Endothelial cell of umbilical vein (primary cell): Measurements from ENCODE around the gene FSD1L. TPM values are rescaled to one million over a fixed set of nuclear protein-coding genes. Genes with fewer than 3 reads are reported as not detected.
A peak's percentile ranks its signal among the peaks of the same experiment; 100 is the strongest.

Experiments used
- BruUV-seq: library from RNA; stranded (reverse); fragments of 400-500 nt; replicated peaks from 2 replicates; lab custom pipeline; 2021; lab: Mats Ljungman, UMichigan
- CTCF ChIA-PET: fragments of 300-600, 350-600 bp; sonication (Branson Sonifier 250); formaldehyde crosslinking; loops from one replicate; lab custom pipeline; 2021; ENCODE audit warnings: antibody characterized with exemption, inconsistent platforms; lab: Charles Lee
- POLR2A ChIA-PET: fragments of 300-600, 350-600 bp; sonication (Branson Sonifier 250); formaldehyde crosslinking; loops from one replicate; lab custom pipeline; 2021; ENCODE audit warnings: antibody characterized with exemption, inconsistent platforms; lab: Charles Lee
- DNase-seq: peaks from one replicate; pipeline ENCODE4 v3.0.0-alpha.2; 2011; ENCODE audit warnings: low read depth, low spot score
- FAIRE-seq: peaks from 2 replicates; lab custom pipeline; 2011; peaks lifted over from hg19 to GRCh38; lab: Jason Lieb, UNC
- H2AFZ ChIP-seq: 2 replicates; pipeline ENCODE4 v1.6.0; 2012; ENCODE audit warnings: low read depth, low read length, control low read depth, inconsistent platforms
- H3K27ac ChIP-seq: 2 replicates; pipeline ENCODE4 v1.5.1; 2011; ENCODE audit warnings: low read depth, mild to moderate bottlenecking, control low read depth, low read length, moderate library complexity; ENCODE audit not compliant: insufficient read depth
- H3K27me3 ChIP-seq, 2 experiments: 2 replicates each; pipeline versions ENCODE4 v1.6.0 to v1.6.1; 2011; ENCODE audit warnings: low read length in 2 of 2, mixed read lengths in 1 of 2; ENCODE audit not compliant: control insufficient read depth in 2 of 2, insufficient read depth in 2 of 2
- H3K36me3 ChIP-seq, 2 experiments: 2 replicates in 1 of 2; 3 replicates in 1 of 2; pipeline ENCODE4 v1.5.1; 2011; ENCODE audit warnings: low read length in 2 of 2, mild to moderate bottlenecking in 1 of 2, moderate library complexity in 1 of 2; ENCODE audit not compliant: control insufficient read depth in 2 of 2, insufficient read depth in 2 of 2; ENCODE audit errors: extremely low read depth in 1 of 2
- H3K4me1 ChIP-seq: 3 replicates; pipeline ENCODE4 v1.5.1; 2011; ENCODE audit warnings: mild to moderate bottlenecking, low read length; ENCODE audit not compliant: control insufficient read depth, insufficient read depth; ENCODE audit errors: extremely low read depth
- H3K4me2 ChIP-seq: 2 replicates; pipeline ENCODE4 v1.6.1; 2011; ENCODE audit warnings: low read length, control low read depth, mixed read lengths; ENCODE audit not compliant: insufficient read depth
- H3K4me3 ChIP-seq, 3 experiments: fragments of 200-600 bp in 1 of 3; sonication (generic), shearing (Covaris generic) in 1 of 3; replicated peaks in 1 of 3; 2 replicates each; pipeline ENCODE4 v1.5.1; 2011 to 2016; ENCODE audit warnings: control low read depth in 3 of 3, low read length in 3 of 3, mild to moderate bottlenecking in 2 of 3, inconsistent platforms in 1 of 3, low read depth in 1 of 3, moderate library complexity in 1 of 3; ENCODE audit not compliant: insufficient read depth in 1 of 3
- H3K79me2 ChIP-seq: 2 replicates; pipeline ENCODE4 v1.6.0; 2012; ENCODE audit warnings: low read length, inconsistent platforms; ENCODE audit not compliant: control insufficient read depth, insufficient read depth
- H3K9ac ChIP-seq: replicated peaks from 2 replicates; pipeline ENCODE3; 2011; ENCODE audit warnings: low read length, control low read depth; ENCODE audit not compliant: insufficient read depth; ENCODE audit errors: extremely low read depth
- H3K9me1 ChIP-seq: replicated peaks from 3 replicates; pipeline ENCODE4 v1.6.0; 2011; ENCODE audit warnings: mild to moderate bottlenecking, low read length; ENCODE audit not compliant: control insufficient read depth, insufficient read depth; ENCODE audit errors: extremely low read depth
- H3K9me3 ChIP-seq: replicated peaks from 2 replicates; pipeline ENCODE4 v1.5.1; 2012; ENCODE audit warnings: low read length, inconsistent platforms; ENCODE audit not compliant: control insufficient read depth, insufficient read depth
- H4K20me1 ChIP-seq: replicated peaks from 2 replicates; pipeline ENCODE3; 2011; ENCODE audit warnings: mild to moderate bottlenecking, low read length; ENCODE audit not compliant: control insufficient read depth, insufficient read depth; ENCODE audit errors: extremely low read depth
- CTCF ChIP-seq, 2 donors: IDR thresholded peaks; 1 replicate in 1 of 2; 2 replicates in 1 of 2; pipeline ENCODE4 v1.5.1; 2011; ENCODE audit warnings: low read length in 2 of 2, mild to moderate bottlenecking in 2 of 2, moderate library complexity in 2 of 2, control low read depth in 1 of 2, inconsistent platforms in 1 of 2, low read depth in 1 of 2; ENCODE audit not compliant: insufficient read depth in 1 of 2; ENCODE audit errors: extremely low read depth in 1 of 2
- EZH2 ChIP-seq: IDR thresholded peaks from 2 replicates; pipeline ENCODE4 v1.6.1; 2012; ENCODE audit warnings: borderline replicate concordance, low read depth, mild to moderate bottlenecking, moderate library complexity, low read length, inconsistent platforms; ENCODE audit not compliant: severe bottlenecking
- FOS ChIP-seq: IDR thresholded peaks from 2 replicates; pipeline ENCODE4 v1.6.1; 2011; ENCODE audit warnings: mild to moderate bottlenecking, low read length, moderate library complexity, borderline replicate concordance; ENCODE audit not compliant: insufficient read depth
- GATA2 ChIP-seq: IDR thresholded peaks from 2 replicates; pipeline ENCODE4 v1.7.0; 2011; ENCODE audit warnings: low read depth, mild to moderate bottlenecking, moderate library complexity, mixed read lengths, low read length; ENCODE audit not compliant: insufficient read length, insufficient read depth
- JUN ChIP-seq: IDR thresholded peaks from 2 replicates; pipeline ENCODE4 v1.6.1; 2011; ENCODE audit warnings: borderline replicate concordance, low read depth; ENCODE audit not compliant: insufficient read length, insufficient read depth
- MAX ChIP-seq: IDR thresholded peaks from 2 replicates; pipeline ENCODE4 v1.6.1; 2011; ENCODE audit not compliant: insufficient read depth, insufficient read length
- MYC ChIP-seq: IDR thresholded peaks from one replicate; pipeline ENCODE4 v1.6.1; 2011; ENCODE audit warnings: mild to moderate bottlenecking, low read depth, low read length
- POLR2A ChIP-seq: IDR thresholded peaks from 2 replicates; pipeline ENCODE4 v1.6.1; 2012; ENCODE audit warnings: low read depth, mild to moderate bottlenecking, control low read depth, low read length
- POLR2AphosphoS5 ChIP-seq: IDR thresholded peaks from 2 replicates; pipeline ENCODE4 v1.6.1; 2012; ENCODE audit warnings: low read depth, mild to moderate bottlenecking, control low read depth, low read length, moderate library complexity; ENCODE audit not compliant: insufficient read depth
- dilution Hi-C: fragments of 300-500 bp; cut with MboI; formaldehyde crosslinking; loops from one replicate; pipeline ENCODE4 v1.15.0; 2019; ENCODE audit warnings: low sequenced_read_pairs; ENCODE audit not compliant: extremely low pct_ligation_motif_present
- intact Hi-C: fragments of 100-400 bp; cut with micrococcal nuclease; formaldehyde crosslinking; loops from one replicate; pipeline ENCODE4 v1.10.0; 2022
- polyA plus RNA-seq, 4 experiments: library from polyadenylated mRNA; depleted of rRNA in 3 of 4; stranded (reverse) in 3 of 4; unstranded in 1 of 4; fragments of >200 nt; gene quantifications; 2 replicates each; pipeline versions ENCODE4 v1.2.1 to v1.2.3, GENCODE V29; 2011 to 2012; ENCODE audit warnings: missing spikeins in 1 of 4
- total RNA-seq: library from RNA; stranded (reverse); gene quantifications from 2 replicates; pipeline ENCODE4 v1.2.3, GENCODE V29; 2021

The FSD1L gene
- total and polyA plus RNA-seq, 2 donors (not counting 3 experiments of a cell fraction or from before 2014, with no cell fraction given) = 0.69 to 8.5 TPM

GRCh38 chr9:105413525-105413924 lies 34.3 kb upstream of the FSD1L start:
- POLR2A ChIA-PET = no interaction called here
- CTCF ChIA-PET = interaction anchor here (0.6 to 3.7 kb wide), 8 partner anchors 8 to 633 kb away, joined by 3 to 20 read pairs (median 6); no protein-coding TSS in a partner anchor
- no peaks in the 10 kb centered on the region for H3K79me2 ChIP-seq
- H3K9me3 ChIP-seq = no peaks in the 10 kb centered on the region
- no peak overlapping the region for H3K4me2 ChIP-seq
- FAIRE-seq (no peak), DNase-seq (peak; percentile 23)
- no TSS peak for BruUV-seq
- no peak for TF ChIP-seq JUN
- peak; percentile 17 to 20 for TF ChIP-seq CTCF (IDR thresholded peaks at IDR 0.05; ENCODE audit: extremely low read depth in 1 of 2, insufficient read depth in 1 of 2, low read depth in 1 of 2, low read length in 2 of 2)
- no peaks in the 10 kb centered on the region for H3K36me3 ChIP-seq
- no peaks in the 10 kb centered on the region for H3K4me1 ChIP-seq
- no peak overlapping the region for H3K4me3 ChIP-seq
- H4K20me1 ChIP-seq = no peaks in the 10 kb centered on the region
- no peaks in the 10 kb centered on the region for H3K9me1 ChIP-seq
- H2AFZ ChIP-seq = no peak overlapping the region
- no peaks in the 10 kb centered on the region for H3K27me3 ChIP-seq
- no peak overlapping the region for H3K9ac ChIP-seq
- intact Hi-C loops = loop anchor here (1.0 kb wide), 1 partner anchor 169 kb away; the partner anchor contains the start of gene SLC44A1
- dilution Hi-C loops = no loop called here
- no peak overlapping the region for H3K27ac ChIP-seq

- Histone ChIP-seq H3K9me3 (no peaks in the 10 kb centered on the region), H3K4me1 (no peaks in the 10 kb centered on the region), H3K27ac (no peak overlapping the region), H3K9ac (no peak overlapping the region), H3K36me3 (no peaks in the 10 kb centered on the region), H3K27me3 (no peaks in the 10 kb centered on the region), H2AFZ (no peak overlapping the region), H3K4me2 (no peak overlapping the region), H3K9me1 (no peaks in the 10 kb centered on the region), H3K4me3 (no peak overlapping the region), H3K79me2 (no peaks in the 10 kb centered on the region), H4K20me1 (no peaks in the 10 kb centered on the region)
- FAIRE-seq = peak; percentile 85
- ChIA-PET POLR2A (no interaction called here), CTCF (interaction anchor here (0.7 to 3.7 kb wide), 3 partner anchors 135 to 551 kb away, joined by 3 to 20 read pairs (median 4); no protein-coding TSS in a partner anchor)
- peak; percentile 51 for DNase-seq
- BruUV-seq = no TSS peak
- dilution Hi-C loops = no loop called here
- TF ChIP-seq MAX (peak; percentile 15), FOS (no peak), POLR2A (no peak), JUN (no peak), MYC (no peak), CTCF (IDR thresholded peaks at IDR 0.05; ENCODE audit: extremely low read depth in 1 of 2, insufficient read depth in 1 of 2, low read depth in 1 of 2, low read length in 2 of 2) (peak; percentile 70 to 72), GATA2 (no peak), POLR2AphosphoS5 (no peak), EZH2 (no peak)
- intact Hi-C loops = loop anchor here (1.0 kb wide), 8 partner anchors 227 to 667 kb away; no protein-coding TSS in a partner anchor
These were observed 32.7 kb upstream of the FSD1L start for GRCh38 chr9:105414947-105415661.
